Vagina (tissue), 2 donors: ENCODE data around the gene RPL7A.

Experiments used
- CTCF ChIP-seq, 3 experiments: fragments of 450-650 bp in 2 of 3; fragments of 200-600 bp in 1 of 3; sonication (generic) in 1 of 3; IDR thresholded peaks; one replicate each; pipeline ENCODE4 v1.5.1; 2017 to 2019; ENCODE audit warnings: antibody characterized with exemption in 3 of 3, mild to moderate bottlenecking in 2 of 3, moderate library complexity in 2 of 3
- POLR2A ChIP-seq, 2 donors: fragments of 450-650 bp; IDR thresholded peaks; one replicate each; pipeline ENCODE4 v1.6.1; 2017; ENCODE audit warnings: antibody characterized with exemption in 2 of 2, mild to moderate bottlenecking in 2 of 2, moderate library complexity in 2 of 2
- POLR2AphosphoS5 ChIP-seq, 2 donors: sonication (generic); formaldehyde crosslinking; IDR thresholded peaks; one replicate each; pipeline ENCODE4 v1.9.0; 2017; ENCODE audit warnings: antibody characterized with exemption in 2 of 2, mild to moderate bottlenecking in 2 of 2, low read depth in 1 of 2; ENCODE audit not compliant: insufficient read depth in 1 of 2

DNA sequence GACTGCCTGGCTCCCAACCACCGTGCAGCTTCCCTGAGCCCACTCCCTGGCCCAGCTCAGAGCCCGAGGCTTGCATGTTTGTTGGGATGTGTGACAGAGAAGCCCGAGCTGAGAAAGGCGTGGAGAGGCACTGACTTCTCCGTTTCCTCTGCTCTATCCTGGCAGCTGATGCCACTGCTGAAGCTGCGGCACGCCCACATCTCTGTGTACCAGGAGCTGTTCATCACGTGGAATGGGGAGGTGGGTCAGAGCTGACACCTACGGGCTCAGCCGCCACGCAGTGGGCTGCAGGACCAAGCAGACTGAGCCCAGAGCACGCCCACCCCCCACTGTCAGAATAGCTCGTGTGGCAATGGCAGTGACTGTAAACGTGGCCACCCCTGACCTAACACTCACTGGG lies 37.4 kb downstream of the RPL7A start:
- TF ChIP-seq CTCF (IDR thresholded peaks at IDR 0.05) (no peak), POLR2A (IDR thresholded peaks at IDR 0.05) (no peak), POLR2AphosphoS5 (IDR thresholded peaks at IDR 0.05; ENCODE audit: insufficient read depth in 1 of 2, low read depth in 1 of 2) (no peak)
